HCT116 (cell line): ENCODE measurements around the gene ADARB2. TPM values are rescaled to one million over a fixed set of nuclear protein-coding genes. Genes with fewer than 3 reads are reported as not detected.

Experiments
- ATAC-seq: fragments of 200-7000 bp; cut with Tn5 transposase; 2 replicates; pipeline ENCODE4 v1.9.1; 2020; ENCODE audit warnings: mild to moderate bottlenecking, moderate library complexity
- BruUV-seq: library from RNA; stranded (reverse); fragments of 400-500 nt; replicated peaks from 2 replicates; lab custom pipeline; 2021; lab: Mats Ljungman, UMichigan
- CTCF ChIA-PET: fragments of 300-600 bp; sonication (Branson Sonifier 250); formaldehyde crosslinking; loops from one replicate; lab custom pipeline; 2021; ENCODE audit warnings: antibody characterized with exemption; lab: Charles Lee
- POLR2A ChIA-PET: fragments of 300-600, 350-600 bp; sonication (Branson Sonifier 250); formaldehyde crosslinking; loops from one replicate; lab custom pipeline; 2021; ENCODE audit warnings: antibody characterized with exemption; lab: Charles Lee
- RAD21 ChIA-PET, 2 experiments: fragments of 300-600 bp; sonication (Branson Sonifier 250); formaldehyde crosslinking; loops; one replicate each; lab custom pipeline; 2023; ENCODE audit warnings: low total read pairs in 2 of 2; ENCODE audit not compliant: uncharacterized antibody in 2 of 2, unreplicated experiment in 2 of 2, low non-redundant PET in 1 of 2; lab: Charles Lee
- DNase-seq: peaks from one replicate; pipeline ENCODE4 v3.0.0-alpha.2; 2010; ENCODE audit warnings: low read depth, low spot score
- H2AFZ ChIP-seq: fragments of 200-600 bp; shearing (Covaris generic), sonication (generic); 2 replicates; pipeline ENCODE4 v1.6.1; 2017; ENCODE audit warnings: low read depth, mixed run types, mixed read lengths, antibody characterized with exemption, low read length; ENCODE audit not compliant: poor library complexity, severe bottlenecking
- H3K27ac ChIP-seq: 2 replicates; pipeline ENCODE4 v1.5.1; 2012; ENCODE audit warnings: low read depth, low read length
- H3K27me3 ChIP-seq: fragments of 200-600 bp; sonication (generic); 2 replicates; pipeline ENCODE4 v1.6.1; 2016; ENCODE audit warnings: mixed run types, low read length, mixed read lengths; ENCODE audit not compliant: insufficient read depth
- H3K36me3 ChIP-seq, 2 experiments: fragments of 200-500 bp in 1 of 2; fragments of 200-600 bp in 1 of 2; sonication (Bioruptor generic) in 1 of 2; sonication (generic) in 1 of 2; 2 replicates each; pipeline versions ENCODE4 v1.5.1 to v1.6.1; 2014 to 2016; ENCODE audit warnings: low read length in 2 of 2, inconsistent platforms in 1 of 2, mixed read lengths in 1 of 2, mixed run types in 1 of 2; ENCODE audit not compliant: insufficient read depth in 2 of 2, control insufficient read depth in 1 of 2
- H3K4me1 ChIP-seq, 2 experiments: fragments of 200-600 bp in 1 of 2; sonication (generic) in 1 of 2; 2 replicates each; pipeline versions ENCODE4 v1.5.1 to v1.6.1; 2012 to 2017; ENCODE audit warnings: low read length in 2 of 2, inconsistent platforms in 1 of 2, mild to moderate bottlenecking in 1 of 2, mixed read lengths in 1 of 2, mixed run types in 1 of 2, moderate library complexity in 1 of 2; ENCODE audit not compliant: insufficient read depth in 2 of 2, control insufficient read depth in 1 of 2
- H3K4me2 ChIP-seq: fragments of 200-600 bp; sonication (generic); 2 replicates; pipeline ENCODE4 v1.6.1; 2017; ENCODE audit warnings: mixed run types, low read length, mixed read lengths
- H3K4me3 ChIP-seq, 2 experiments: fragments of 200-600 bp in 1 of 2; sonication (generic) in 1 of 2; replicated peaks in 1 of 2; 2 replicates each; pipeline ENCODE4 v1.5.1; 2011 to 2016; ENCODE audit warnings: low read length in 2 of 2, control low read depth in 1 of 2, low read depth in 1 of 2, mild to moderate bottlenecking in 1 of 2, mixed read lengths in 1 of 2, mixed run types in 1 of 2
- H3K79me2 ChIP-seq: fragments of 200-600 bp; sonication (generic); 2 replicates; pipeline ENCODE4 v1.6.1; 2017; ENCODE audit warnings: mild to moderate bottlenecking, mixed run types, low read length, moderate library complexity, mixed read lengths; ENCODE audit not compliant: insufficient read depth
- H3K9ac ChIP-seq: fragments of 200-600 bp; sonication (generic); 2 replicates; pipeline ENCODE4 v1.6.1; 2016; ENCODE audit warnings: low read length, mixed read lengths
- H3K9me2 ChIP-seq: fragments of 200-600 bp; sonication (generic), shearing (Covaris generic); 2 replicates; pipeline ENCODE4 v1.6.1; 2017; ENCODE audit warnings: mixed run types, mild to moderate bottlenecking, moderate library complexity; ENCODE audit not compliant: insufficient read depth
- H3K9me3 ChIP-seq, 2 experiments: fragments of 200-500 bp in 1 of 2; fragments of 200-600 bp in 1 of 2; sonication (Bioruptor generic) in 1 of 2; sonication (generic) in 1 of 2; 2 replicates each; pipeline ENCODE4 v1.6.1; 2014 to 2017; ENCODE audit warnings: low read length in 2 of 2, mixed read lengths in 2 of 2, inconsistent platforms in 1 of 2, low read depth in 1 of 2, mild to moderate bottlenecking in 1 of 2, mixed run types in 1 of 2, moderate library complexity in 1 of 2; ENCODE audit not compliant: control insufficient read depth in 1 of 2, insufficient read depth in 1 of 2
- H4K20me1 ChIP-seq: fragments of 200-600 bp; sonication (generic), shearing (Covaris generic); 2 replicates; pipeline ENCODE4 v1.6.1; 2017; ENCODE audit warnings: mixed run types, mild to moderate bottlenecking, moderate library complexity; ENCODE audit not compliant: insufficient read depth
- CBX3 ChIP-seq: IDR thresholded peaks from 2 replicates; pipeline ENCODE4 v1.6.1; 2012; ENCODE audit warnings: low read depth
- EGR1 ChIP-seq: IDR thresholded peaks from 2 replicates; pipeline ENCODE4 v1.6.1; 2012; ENCODE audit warnings: low read depth
- EZH2 ChIP-seq: fragments of 200-600 bp; sonication (generic); IDR thresholded peaks from 2 replicates; pipeline ENCODE4 v1.6.1; 2017; ENCODE audit warnings: antibody characterized with exemption, mixed run types
- FOSL1 ChIP-seq: IDR thresholded peaks from 2 replicates; pipeline ENCODE4 v1.6.1; 2012; ENCODE audit warnings: low read depth
- POLR2AphosphoS5 ChIP-seq: IDR thresholded peaks from 2 replicates; pipeline ENCODE4 v1.6.1; 2011; ENCODE audit warnings: mild to moderate bottlenecking, low read depth, low read length, moderate library complexity
- RAD21 ChIP-seq: IDR thresholded peaks from 2 replicates; pipeline ENCODE4 v1.6.1; 2012; ENCODE audit warnings: low read depth, mild to moderate bottlenecking
- REST ChIP-seq: IDR thresholded peaks from 2 replicates; pipeline ENCODE4 v1.6.1; 2012; ENCODE audit warnings: low read depth
- SIN3A ChIP-seq: IDR thresholded peaks from 2 replicates; pipeline ENCODE4 v1.6.1; 2012; ENCODE audit warnings: low read depth
- ZBTB33 ChIP-seq: IDR thresholded peaks from 2 replicates; pipeline ENCODE4 v1.6.1; 2011; ENCODE audit warnings: mild to moderate bottlenecking, low read length, moderate library complexity; ENCODE audit not compliant: insufficient replicate concordance; ENCODE audit errors: extremely low read depth
- ZFX ChIP-seq: fragments of 450-650 bp; IDR thresholded peaks from 2 replicates; pipeline ENCODE4 v1.6.1; 2017
- ZNF274 ChIP-seq: fragments of 200-500 bp; sonication (Bioruptor generic); IDR thresholded peaks from 2 replicates; pipeline ENCODE4 v1.6.1; 2014; ENCODE audit warnings: mild to moderate bottlenecking, low read depth, low read length, inconsistent platforms
- intact Hi-C: fragments of 100-400 bp; cut with micrococcal nuclease; formaldehyde crosslinking; loops from 2 replicates; pipeline ENCODE4 v1.10.0; 2022
- total RNA-seq: library from RNA; stranded (reverse); gene quantifications from one replicate; pipeline ENCODE4 v1.2.1, GENCODE V29; 2021; ENCODE audit not compliant: unreplicated experiment

Gene ADARB2
- total RNA-seq, 1 experiment from 2014 or later = not detected

GRCh38 chr10:1242975-1243374, 494.4 kb downstream of the ADARB2 start:
- H3K27me3 ChIP-seq = peaks cover 17% of the 10 kb centered on the region
- ChIA-PET CTCF (no interaction called here), RAD21 (no interaction called here)

More at GRCh38 chr10:1242975-1243374, 494.4 kb downstream of the ADARB2 start:
- Histone ChIP-seq H3K4me3 (no peak overlapping the region), H3K27ac (no peak overlapping the region), H3K4me2 (no peak overlapping the region), H4K20me1 (no peaks in the 10 kb centered on the region), H3K36me3 (no peaks in the 10 kb centered on the region), H3K79me2 (no peaks in the 10 kb centered on the region), H2AFZ (no peak overlapping the region), H3K9ac (no peak overlapping the region), H3K4me1 (no peaks in the 10 kb centered on the region), H3K9me2 (no peaks in the 10 kb centered on the region), H3K9me3 (no peaks in the 10 kb centered on the region)
- POLR2A ChIA-PET = no interaction called here
- intact Hi-C loops = no loop called here
- DNase-seq = no peak
- ATAC-seq = no peak
- BruUV-seq = no TSS peak
- TF ChIP-seq POLR2AphosphoS5 (no peak), FOSL1 (no peak), SIN3A (no peak), ZBTB33 (no peak), EZH2 (no peak), ZNF274 (no peak), CBX3 (no peak), ZFX (no peak), REST (no peak), EGR1 (no peak), RAD21 (no peak)
